Ishikawa (cell line): ENCODE results near the gene DENND2C.

Source experiments
- CEBPB ChIP-seq: IDR thresholded peaks from 2 replicates; pipeline ENCODE4 v1.6.1; 2012
- CREB1 ChIP-seq: IDR thresholded peaks from 2 replicates; pipeline ENCODE4 v1.6.1; 2012; ENCODE audit warnings: low read depth
- MAX ChIP-seq: IDR thresholded peaks from 2 replicates; pipeline ENCODE4 v1.6.1; 2012
- RAD21 ChIP-seq: IDR thresholded peaks from 2 replicates; pipeline ENCODE4 v1.6.1; 2012; ENCODE audit warnings: low read depth
- REST ChIP-seq: IDR thresholded peaks from 2 replicates; pipeline ENCODE4 v1.6.1; 2012; ENCODE audit warnings: low read depth, mild to moderate bottlenecking
- TAF1 ChIP-seq: IDR thresholded peaks from 2 replicates; pipeline ENCODE4 v1.6.1; 2012; ENCODE audit warnings: low read depth, mild to moderate bottlenecking
- USF1 ChIP-seq: IDR thresholded peaks from 2 replicates; pipeline ENCODE4 v1.6.1; 2012
- YY1 ChIP-seq: IDR thresholded peaks from 2 replicates; pipeline ENCODE4 v1.6.1; 2012; ENCODE audit warnings: low read depth

GRCh38 chr1:114694540-114695310 is 24.9 kb upstream of the DENND2C start:
- TF ChIP-seq RAD21 (no peak), USF1 (no peak), YY1 (no peak), CREB1 (no peak), CEBPB (no peak), MAX (no peak), REST (no peak), TAF1 (no peak)
